Stimulated activated naive CD8-positive, alpha-beta T cell treated with anti-CD3 and anti-CD28 coated beads, Interleukin-15, Interleukin-2, amounts not matched to agents 100 ng/mL and 50 ng/mL, for 24 hours (primary cell): Measurements from ENCODE around the gene RFX2.
"Not testable (repeated sequence)": the region's sequence is repeated elsewhere in the genome, so short reads cannot be mapped to it uniquely, and the experiment has no call there.

Experiments
- H3K27ac Mint-ChIP-seq: one replicate; pipeline ENCODE4 v1.8.0; 2021; ENCODE audit warnings: mild to moderate bottlenecking, mixed read lengths
- H3K27me3 Mint-ChIP-seq: one replicate; pipeline ENCODE4 v1.8.0; 2021; ENCODE audit warnings: mixed read lengths
- H3K36me3 Mint-ChIP-seq: one replicate; pipeline ENCODE4 v1.8.0; 2021; ENCODE audit warnings: low read depth, mixed read lengths
- H3K4me1 Mint-ChIP-seq: one replicate; pipeline ENCODE4 v1.8.0; 2021; ENCODE audit warnings: low read depth, mixed read lengths
- H3K4me3 Mint-ChIP-seq: one replicate; pipeline ENCODE4 v1.8.0; 2021; ENCODE audit warnings: mild to moderate bottlenecking, mixed read lengths
- H3K9me3 Mint-ChIP-seq: one replicate; pipeline ENCODE4 v1.8.0; 2021; ENCODE audit warnings: mixed read lengths

RFX2 gene

GRCh38 chr19:5996102-5996501, 114.2 kb downstream of the RFX2 start:
- peaks cover 11% of the 10 kb centered on the region for H3K36me3 Mint-ChIP-seq
- H3K4me1 Mint-ChIP-seq, result no peaks in the 10 kb centered on the region
- no peak overlapping the region for H3K27ac Mint-ChIP-seq
- no peaks in the 10 kb centered on the region for H3K9me3 Mint-ChIP-seq
- no peaks in the 10 kb centered on the region for H3K27me3 Mint-ChIP-seq
- no peak overlapping the region for H3K4me3 Mint-ChIP-seq

DNA sequence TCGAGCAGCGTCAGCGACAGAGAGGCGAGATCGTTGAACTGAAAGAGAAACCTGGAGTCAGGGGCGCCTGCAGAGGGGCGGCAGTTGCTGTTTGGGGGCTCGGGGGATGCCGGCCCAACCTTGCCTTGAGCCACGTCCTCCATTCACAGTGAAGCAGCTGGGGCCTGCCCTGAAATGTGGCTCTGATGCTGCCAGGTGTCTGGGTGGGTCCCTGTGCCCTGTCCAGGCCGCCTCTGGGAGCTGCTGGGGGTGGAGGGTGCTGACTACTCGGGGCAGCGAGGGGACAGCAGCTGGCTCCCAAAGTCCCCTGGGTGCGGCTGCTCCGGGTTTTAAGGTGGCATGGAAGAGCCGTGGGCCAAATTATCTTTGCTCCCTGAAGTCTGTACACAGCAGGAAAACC, 114.7 kb downstream of the RFX2 start:
- Mint-ChIP-seq H3K36me3 (peaks cover 10% of the 10 kb centered on the region), H3K4me1 (no peaks in the 10 kb centered on the region), H3K9me3 (no peaks in the 10 kb centered on the region), H3K27ac (no peak overlapping the region), H3K27me3 (no peaks in the 10 kb centered on the region), H3K4me3 (no peak overlapping the region)

DNA sequence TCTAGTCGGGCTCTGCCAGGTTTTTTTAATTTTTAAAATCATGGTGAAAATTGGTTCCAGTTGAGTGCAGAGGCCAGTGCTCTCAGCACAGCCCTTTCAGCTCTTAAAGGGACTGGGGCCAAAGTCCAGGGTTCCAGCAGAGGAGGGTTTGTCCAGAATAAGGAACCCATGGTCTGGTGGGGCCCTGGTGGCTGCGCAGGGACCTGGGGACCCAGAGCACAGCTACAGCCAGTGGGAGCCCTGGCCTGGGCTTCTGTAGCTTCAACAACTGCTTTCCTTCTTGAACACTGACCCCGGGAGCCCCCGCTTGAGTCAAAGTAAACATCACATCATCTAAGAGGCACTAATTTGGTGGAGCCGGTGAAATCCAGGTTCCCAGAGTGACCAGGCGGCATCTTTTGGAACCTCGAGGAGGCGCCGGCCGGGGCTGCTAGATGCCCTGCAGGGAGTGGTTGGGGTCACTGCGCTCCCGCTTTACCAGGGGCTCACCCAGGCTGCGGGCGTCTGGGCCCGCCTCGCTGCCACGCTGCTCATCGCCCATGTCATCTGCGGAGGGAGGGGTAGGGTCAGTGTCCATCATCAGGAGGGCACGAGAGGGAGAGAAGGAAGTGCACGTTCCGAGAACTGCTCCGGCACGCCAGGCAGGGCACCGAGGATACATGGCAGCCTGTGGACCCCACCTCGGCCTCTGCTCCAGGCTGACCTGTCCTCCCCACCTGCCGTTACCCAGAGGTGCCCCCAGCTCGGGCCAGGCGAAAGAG, 115.7 kb downstream of the RFX2 start:
- Mint-ChIP-seq H3K4me3 (no peak overlapping the region), H3K27ac (no peak overlapping the region), H3K36me3 (peaks cover 3% of the 10 kb centered on the region), H3K9me3 (no peaks in the 10 kb centered on the region), H3K4me1 (no peaks in the 10 kb centered on the region), H3K27me3 (no peaks in the 10 kb centered on the region)

GRCh38 chr19:5993648-5994358, 116.5 kb downstream of the RFX2 start:
- H3K4me3 Mint-ChIP-seq, result no peak overlapping the region
- no peak overlapping the region for H3K27ac Mint-ChIP-seq
- H3K9me3 Mint-ChIP-seq, result no peaks in the 10 kb centered on the region
- H3K27me3 Mint-ChIP-seq, result no peaks in the 10 kb centered on the region
- no peaks in the 10 kb centered on the region for H3K36me3 Mint-ChIP-seq
- H3K4me1 Mint-ChIP-seq, result no peaks in the 10 kb centered on the region

DNA sequence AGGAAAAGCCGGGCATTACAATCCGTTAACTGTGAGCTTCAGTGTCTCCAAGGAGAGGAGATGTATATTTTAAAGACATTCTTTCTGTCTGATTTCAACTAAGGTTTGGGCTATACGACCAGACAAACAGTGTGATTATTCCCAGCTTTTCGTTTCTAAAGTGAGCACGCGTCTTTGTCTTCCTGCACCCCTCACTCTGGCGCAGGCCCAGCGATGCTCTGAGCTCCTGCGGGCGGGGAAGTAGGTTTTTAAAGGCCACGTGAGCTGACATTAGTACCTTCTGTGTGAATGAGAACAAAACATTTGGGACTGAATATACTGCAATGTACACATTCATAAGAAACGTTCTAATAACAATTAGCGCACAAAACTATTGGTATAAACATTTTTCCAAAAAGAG, 117.1 kb downstream of the RFX2 start:
- Mint-ChIP-seq H3K9me3 (no peaks in the 10 kb centered on the region), H3K4me1 (peaks cover 3% of the 10 kb centered on the region), H3K36me3 (no peaks in the 10 kb centered on the region), H3K27ac (no peak overlapping the region), H3K27me3 (no peaks in the 10 kb centered on the region), H3K4me3 (no peak overlapping the region)

DNA sequence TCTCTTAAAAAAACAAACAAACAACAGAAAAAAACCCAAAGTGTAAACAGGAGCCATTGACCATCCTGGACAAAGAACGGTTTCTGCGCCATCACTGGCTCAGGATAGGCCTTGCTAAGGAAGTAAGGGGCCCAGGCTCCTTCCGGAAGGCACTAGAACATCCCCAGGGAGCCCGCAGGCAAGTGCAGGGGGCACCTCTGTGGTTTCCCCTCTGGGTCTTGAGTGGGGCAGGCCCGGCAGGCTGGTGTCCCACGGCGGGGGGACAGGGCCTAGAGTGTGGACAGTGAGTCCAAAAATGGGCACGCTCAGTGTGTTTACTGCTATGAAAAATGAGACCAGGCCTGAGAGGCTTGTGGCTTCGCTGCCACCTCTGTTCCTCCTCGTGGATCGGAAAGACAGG, 117.5 kb downstream of the RFX2 start:
- H3K27me3 Mint-ChIP-seq, result no peaks in the 10 kb centered on the region
- H3K4me1 Mint-ChIP-seq, result peaks cover 4% of the 10 kb centered on the region
- H3K27ac Mint-ChIP-seq, result no peak overlapping the region
- H3K9me3 Mint-ChIP-seq, result no peaks in the 10 kb centered on the region
- no peaks in the 10 kb centered on the region for H3K36me3 Mint-ChIP-seq
- no peak overlapping the region for H3K4me3 Mint-ChIP-seq

- no peak overlapping the region for H3K27ac Mint-ChIP-seq
- no peaks in the 10 kb centered on the region for H3K36me3 Mint-ChIP-seq
- no peak overlapping the region for H3K4me3 Mint-ChIP-seq
- H3K4me1 Mint-ChIP-seq, result peaks cover 11% of the 10 kb centered on the region
- H3K27me3 Mint-ChIP-seq, result no peaks in the 10 kb centered on the region
- no peaks in the 10 kb centered on the region for H3K9me3 Mint-ChIP-seq
Observed at GRCh38 chr19:5991244-5991838, 119.0 kb downstream of the RFX2 start.

- H3K27ac Mint-ChIP-seq, result peak overlapping the region; percentile 58
- H3K4me1 Mint-ChIP-seq, result peaks cover 11% of the 10 kb centered on the region
- H3K9me3 Mint-ChIP-seq, result no peaks in the 10 kb centered on the region
- H3K36me3 Mint-ChIP-seq, result no peaks in the 10 kb centered on the region
- peak overlapping the region; percentile 58 for H3K4me3 Mint-ChIP-seq
- H3K27me3 Mint-ChIP-seq, result no peaks in the 10 kb centered on the region
Observed at GRCh38 chr19:5990289-5990797, 120.0 kb downstream of the RFX2 start.

DNA sequence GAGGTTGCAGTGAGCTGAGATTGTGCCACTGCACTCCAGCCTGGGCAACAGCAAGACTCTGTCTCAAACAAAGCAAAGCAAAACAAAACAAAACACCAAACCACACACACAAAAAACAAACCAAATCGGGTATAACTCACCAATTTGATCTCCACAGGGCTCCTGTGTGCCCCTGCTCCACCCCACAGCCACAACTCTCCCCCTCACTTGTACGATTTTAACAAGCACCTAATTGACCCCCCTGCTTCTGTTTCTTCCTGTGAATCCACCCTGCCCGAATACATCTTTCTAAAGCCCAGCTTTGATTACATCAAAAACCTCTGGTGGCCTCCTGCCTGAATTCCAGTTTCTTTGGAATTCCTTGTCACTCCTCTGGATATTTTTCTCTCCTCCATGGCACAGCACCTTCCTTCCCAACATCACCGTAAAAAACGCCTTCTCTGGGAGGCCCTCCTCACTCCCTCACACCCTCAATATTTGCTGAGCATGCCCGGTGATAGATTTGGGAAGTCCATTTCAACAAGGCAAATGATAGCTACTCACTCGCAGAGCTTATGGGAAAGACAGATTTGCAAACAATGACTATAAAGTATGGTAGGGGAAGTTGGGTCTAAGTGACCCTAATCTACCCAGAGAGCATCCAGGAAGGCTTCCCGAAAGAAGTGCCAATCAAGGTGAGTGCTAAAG, 120.8 kb downstream of the RFX2 start:
- Mint-ChIP-seq H3K27me3 (no peaks in the 10 kb centered on the region), H3K36me3 (no peaks in the 10 kb centered on the region), H3K4me3 (no peak overlapping the region), H3K4me1 (peaks cover 11% of the 10 kb centered on the region), H3K27ac (no peak overlapping the region), H3K9me3 (no peaks in the 10 kb centered on the region)

- Mint-ChIP-seq H3K36me3 (no peaks in the 10 kb centered on the region), H3K4me1 (peaks cover 15% of the 10 kb centered on the region), H3K4me3 (no peak overlapping the region), H3K27ac (no peak overlapping the region), H3K9me3 (no peaks in the 10 kb centered on the region), H3K27me3 (no peaks in the 10 kb centered on the region)
Observed at GRCh38 chr19:5988517-5989387, 121.5 kb downstream of the RFX2 start.

GRCh38 chr19:5987077-5987818, 123.1 kb downstream of the RFX2 start:
- Mint-ChIP-seq H3K27ac (no peak overlapping the region), H3K4me1 (peaks cover 28% of the 10 kb centered on the region), H3K36me3 (no peaks in the 10 kb centered on the region), H3K4me3 (peak overlapping the region; percentile 61), H3K9me3 (no peaks in the 10 kb centered on the region), H3K27me3 (no peaks in the 10 kb centered on the region)

DNA sequence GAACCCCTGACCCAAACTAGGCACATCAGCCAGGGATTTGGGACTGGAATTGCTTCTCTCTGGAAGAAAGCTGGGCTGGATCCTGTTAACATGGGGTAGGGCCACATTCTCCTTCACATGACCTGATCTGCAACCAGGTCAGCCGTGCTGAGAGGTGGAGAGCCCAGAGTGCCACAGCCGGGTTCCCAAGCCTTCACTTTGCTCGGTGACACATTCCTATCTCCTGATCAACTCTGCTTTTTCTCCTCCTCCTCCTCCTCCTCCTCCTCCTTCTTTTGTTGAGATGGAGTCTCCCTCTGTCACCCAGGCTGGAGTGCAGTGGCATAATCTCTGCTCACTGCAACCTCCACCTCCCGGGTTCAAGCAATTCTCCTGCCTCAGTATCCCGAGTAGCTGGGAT, 124.5 kb downstream of the RFX2 start:
- H3K4me1 Mint-ChIP-seq, result peaks cover 34% of the 10 kb centered on the region
- H3K4me3 Mint-ChIP-seq, H3K27ac Mint-ChIP-seq, H3K9me3 Mint-ChIP-seq, H3K36me3 Mint-ChIP-seq, H3K27me3 Mint-ChIP-seq: not testable (repeated sequence)

DNA sequence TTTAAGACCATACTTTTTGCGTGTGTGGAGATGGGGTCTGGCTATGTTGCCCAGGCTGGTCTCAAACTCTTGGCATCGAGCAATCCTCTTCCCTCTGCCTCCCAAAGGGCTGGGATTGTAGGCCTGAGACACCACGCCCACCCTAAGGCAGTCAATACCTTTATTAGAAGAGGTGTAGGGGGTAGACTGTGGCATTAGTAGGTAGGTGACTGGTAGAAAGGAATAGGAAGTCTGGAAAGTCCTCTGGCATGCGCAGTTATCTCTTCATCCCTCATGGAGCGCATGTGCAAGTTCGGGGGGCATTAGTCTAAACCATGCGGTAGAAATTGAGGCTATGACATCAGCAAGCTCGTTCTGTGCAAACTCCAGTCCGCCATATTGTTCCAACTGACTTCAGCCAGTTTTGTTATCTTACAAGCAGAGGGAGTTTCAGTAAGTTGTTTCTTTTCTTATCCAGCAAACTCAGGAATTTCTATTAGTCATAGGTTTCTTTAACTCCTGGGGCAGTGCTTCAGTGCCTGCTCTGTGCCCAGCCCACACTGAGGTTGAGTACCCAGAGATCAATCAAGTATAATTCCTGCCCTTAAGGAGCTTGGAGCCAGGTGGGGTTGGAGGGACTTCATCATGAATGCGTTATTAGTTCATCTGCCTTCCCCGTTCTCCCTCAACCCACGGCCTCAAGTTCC, 125.1 kb downstream of the RFX2 start:
- no peaks in the 10 kb centered on the region for H3K9me3 Mint-ChIP-seq
- H3K27me3 Mint-ChIP-seq, result no peaks in the 10 kb centered on the region
- no peak overlapping the region for H3K27ac Mint-ChIP-seq
- H3K4me3 Mint-ChIP-seq, result no peak overlapping the region
- no peaks in the 10 kb centered on the region for H3K36me3 Mint-ChIP-seq
- peaks cover 36% of the 10 kb centered on the region for H3K4me1 Mint-ChIP-seq
